Activated T-helper 17 cell treated with anti-CD3 and anti-CD28 coated beads, Interleukin-2, amount 50 U/mL, for 72 hours (primary cell): ENCODE results near the gene DCLK1. TPM values are rescaled to one million over a fixed set of nuclear protein-coding genes. Genes with fewer than 3 reads are reported as not detected.

ENCODE experiments used
- ATAC-seq: fragments of 150-1000 bp; cut with Tn5 transposase; replicated peaks from 2 replicates; pipeline ENCODE4 v1.10.0; 2021; ENCODE audit warnings: mild to moderate bottlenecking, moderate library complexity
- H3K27ac Mint-ChIP-seq: one replicate; pipeline ENCODE4 v1.8.0; 2022; ENCODE audit warnings: mixed read lengths
- H3K27me3 Mint-ChIP-seq: one replicate; pipeline ENCODE4 v1.8.0; 2022; ENCODE audit warnings: mixed read lengths
- H3K36me3 Mint-ChIP-seq: one replicate; pipeline ENCODE4 v1.8.0; 2022; ENCODE audit warnings: low read depth, mild to moderate bottlenecking, mixed read lengths
- H3K4me1 Mint-ChIP-seq: one replicate; pipeline ENCODE4 v1.8.0; 2022; ENCODE audit warnings: mixed read lengths
- H3K4me3 Mint-ChIP-seq: one replicate; pipeline ENCODE4 v1.8.0; 2022; ENCODE audit warnings: mild to moderate bottlenecking, mixed read lengths
- H3K9me3 Mint-ChIP-seq: one replicate; pipeline ENCODE4 v1.8.0; 2022; ENCODE audit warnings: mixed read lengths
- total RNA-seq, 2 donors: library from RNA; stranded (reverse); gene quantifications; one replicate each; pipeline ENCODE4 v1.2.3, GENCODE V29; 2022

The DCLK1 gene
- total RNA-seq, 2 donors from 2014 or later: not detected

DNA sequence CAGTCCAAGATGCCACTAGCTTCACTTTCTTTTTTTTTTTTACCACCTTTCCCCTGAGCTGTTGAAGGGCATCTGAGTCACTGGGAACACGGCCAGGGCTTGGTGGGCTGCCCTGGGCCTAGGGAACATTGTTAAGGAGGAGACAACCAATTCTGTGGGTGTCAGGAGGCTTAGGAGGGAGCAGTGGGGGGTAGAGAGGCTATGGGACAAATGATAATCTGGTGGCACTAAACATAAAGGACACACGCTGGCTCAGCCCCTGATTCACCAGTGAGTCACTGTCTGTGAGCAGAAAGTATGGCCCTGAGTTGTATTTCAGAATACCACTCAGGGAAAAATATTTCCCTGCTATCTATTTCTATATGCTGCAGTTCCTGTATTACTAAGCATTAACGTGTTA lies 207.8 kb downstream of the DCLK1 start:
- H3K9me3 Mint-ChIP-seq: peaks cover 2% of the 10 kb centered on the region
- H3K4me3 Mint-ChIP-seq: no peak overlapping the region
- H3K36me3 Mint-ChIP-seq: no peaks in the 10 kb centered on the region
- no peak for ATAC-seq
- peaks cover 10% of the 10 kb centered on the region for H3K27me3 Mint-ChIP-seq
- H3K27ac Mint-ChIP-seq: no peak overlapping the region
- H3K4me1 Mint-ChIP-seq: no peaks in the 10 kb centered on the region

DNA sequence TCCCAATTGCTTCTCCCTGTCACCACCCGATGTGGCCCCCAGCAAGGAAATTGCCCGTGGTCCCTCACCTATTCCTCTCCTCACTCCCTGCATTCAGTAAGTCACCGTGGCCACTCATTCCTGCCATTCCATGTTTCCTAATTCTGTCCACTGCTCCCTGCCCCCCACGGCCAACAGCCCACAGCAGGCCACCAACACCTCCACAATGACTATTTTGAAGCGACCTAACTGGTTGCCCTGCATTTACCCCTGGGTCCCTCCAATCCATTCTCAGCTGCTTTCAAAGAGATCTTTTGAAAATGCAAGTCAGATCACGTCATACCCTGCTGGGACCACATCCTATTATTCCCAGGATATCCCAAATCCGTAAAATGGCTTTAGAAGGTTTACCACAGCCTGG lies 210.4 kb downstream of the DCLK1 start:
- Mint-ChIP-seq H3K36me3 (no peaks in the 10 kb centered on the region), H3K27me3 (peaks cover 14% of the 10 kb centered on the region), H3K27ac (no peak overlapping the region), H3K4me3 (no peak overlapping the region), H3K9me3 (no peaks in the 10 kb centered on the region), H3K4me1 (no peaks in the 10 kb centered on the region)
- ATAC-seq: no peak

DNA sequence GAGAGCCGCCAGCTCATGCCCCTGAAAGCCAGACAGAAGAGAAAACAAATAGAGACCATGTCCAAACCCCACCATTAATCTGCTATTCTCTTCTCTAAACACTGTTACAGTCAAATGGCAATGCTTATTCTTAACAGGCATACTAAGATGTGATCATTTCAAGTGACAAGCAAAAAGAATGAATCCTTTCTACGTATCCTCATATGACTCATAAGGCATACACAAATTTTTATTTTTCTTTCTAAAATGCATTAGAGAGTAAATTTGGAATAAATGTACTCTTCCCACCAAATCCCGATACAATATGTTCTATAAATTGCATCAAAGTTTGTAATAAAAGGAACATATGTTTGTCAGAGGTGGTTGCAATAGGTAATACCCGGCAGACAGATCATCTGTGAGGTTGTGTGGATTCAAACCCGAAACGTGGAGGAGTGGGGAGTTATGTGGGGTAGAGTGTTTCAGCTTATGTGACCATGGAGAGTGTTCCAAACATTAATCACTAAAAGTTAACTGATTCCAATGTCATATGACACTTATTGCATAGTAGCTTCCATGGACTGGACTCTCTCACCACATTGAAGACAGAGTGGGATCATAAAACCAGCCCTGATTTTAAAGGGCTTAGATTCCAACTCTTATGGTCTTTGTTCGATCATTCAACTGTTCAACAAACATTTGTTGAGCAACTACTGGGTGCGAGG lies 213.1 kb downstream of the DCLK1 start:
- ATAC-seq: no peak

DNA sequence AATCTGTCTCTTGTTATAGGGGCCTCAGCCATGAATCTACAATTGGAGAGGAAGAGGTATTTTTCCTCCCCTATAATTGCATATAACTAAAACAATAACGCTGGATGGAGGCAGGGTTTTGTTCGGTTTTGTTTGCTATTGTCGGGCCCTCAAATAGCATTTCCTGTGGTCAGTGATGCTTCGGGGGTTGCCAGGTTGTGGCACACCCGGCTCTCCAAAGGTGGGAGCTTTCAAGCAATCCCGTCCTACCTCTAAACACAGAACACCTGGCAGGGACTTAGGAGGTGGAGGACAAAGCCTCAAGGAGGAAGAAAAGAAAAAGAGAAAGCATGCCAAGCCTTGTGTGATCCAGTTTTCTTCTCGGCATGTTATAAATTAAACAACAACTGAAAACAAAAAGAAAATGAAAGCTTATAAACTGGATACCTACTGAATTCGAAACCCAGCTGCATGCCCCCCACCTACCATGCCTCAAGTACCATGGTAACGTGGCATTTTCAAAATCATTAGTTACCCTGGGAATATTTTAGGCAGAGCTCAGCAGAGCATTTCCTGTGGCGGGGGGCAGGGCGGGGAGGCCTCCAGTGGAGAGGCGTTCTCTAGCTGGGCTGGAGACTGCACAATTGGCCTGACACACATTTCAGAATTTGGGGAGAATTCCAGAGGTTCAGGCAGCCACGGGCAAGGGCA lies 213.8 kb downstream of the DCLK1 start:
- Mint-ChIP-seq H3K27ac (no peak overlapping the region), H3K9me3 (no peaks in the 10 kb centered on the region), H3K27me3 (peaks cover 14% of the 10 kb centered on the region)

More for the DNA sequence above, 213.1 kb downstream of the DCLK1 start:
- Mint-ChIP-seq H3K4me1 (no peaks in the 10 kb centered on the region), H3K9me3 (no peaks in the 10 kb centered on the region), H3K27ac (no peak overlapping the region), H3K27me3 (peaks cover 14% of the 10 kb centered on the region), H3K36me3 (no peaks in the 10 kb centered on the region), H3K4me3 (no peak overlapping the region)

DNA sequence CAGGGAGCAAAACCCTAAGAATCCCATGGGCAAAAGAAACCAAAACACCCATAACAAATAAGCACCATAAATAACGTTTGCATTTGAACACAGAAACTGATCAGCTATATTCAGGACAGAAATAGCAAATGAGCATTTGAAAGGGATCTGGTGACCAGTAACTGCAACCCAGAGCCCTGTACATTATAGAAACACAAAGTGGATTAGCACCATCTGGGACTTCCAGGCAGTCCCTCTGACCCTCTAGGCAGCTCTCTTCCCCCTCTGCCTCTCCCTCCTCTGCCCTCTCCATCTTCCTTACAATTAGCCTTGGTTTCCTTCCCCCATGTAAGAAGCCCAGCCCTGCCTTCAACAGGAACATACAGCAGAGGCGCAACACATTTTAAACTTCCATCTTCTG lies 215.0 kb downstream of the DCLK1 start:
- Mint-ChIP-seq H3K4me3 (no peak overlapping the region), H3K9me3 (no peaks in the 10 kb centered on the region), H3K27ac (no peak overlapping the region), H3K36me3 (no peaks in the 10 kb centered on the region), H3K27me3 (peaks cover 8% of the 10 kb centered on the region), H3K4me1 (no peaks in the 10 kb centered on the region)
- ATAC-seq: no peak

More for the DNA sequence above, 213.8 kb downstream of the DCLK1 start:
- Mint-ChIP-seq H3K36me3 (no peaks in the 10 kb centered on the region), H3K4me1 (no peaks in the 10 kb centered on the region), H3K4me3 (no peak overlapping the region)
- no peak for ATAC-seq

DNA sequence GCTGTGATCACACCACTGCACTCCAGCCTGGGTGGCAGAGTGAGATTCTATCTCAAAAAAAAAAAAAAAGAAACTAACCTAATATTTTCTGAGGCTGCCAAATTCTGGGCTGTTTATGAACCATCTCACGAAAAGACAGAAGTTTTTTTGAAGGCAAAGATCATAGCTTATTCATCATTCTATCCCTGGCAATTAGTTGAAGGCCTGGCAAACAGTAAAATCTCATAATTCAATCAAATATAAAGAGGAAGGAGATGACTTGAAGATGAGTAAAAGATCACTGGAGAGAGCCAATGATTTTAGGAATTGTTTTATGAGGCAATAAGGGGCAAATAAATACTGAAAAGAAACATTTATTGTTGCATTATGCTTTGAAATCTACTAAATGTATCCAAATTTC lies 216.5 kb downstream of the DCLK1 start:
- Mint-ChIP-seq H3K4me3 (no peak overlapping the region), H3K27me3 (peaks cover 4% of the 10 kb centered on the region), H3K36me3 (no peaks in the 10 kb centered on the region), H3K27ac (no peak overlapping the region), H3K9me3 (no peaks in the 10 kb centered on the region), H3K4me1 (no peaks in the 10 kb centered on the region)
- ATAC-seq: no peak

DNA sequence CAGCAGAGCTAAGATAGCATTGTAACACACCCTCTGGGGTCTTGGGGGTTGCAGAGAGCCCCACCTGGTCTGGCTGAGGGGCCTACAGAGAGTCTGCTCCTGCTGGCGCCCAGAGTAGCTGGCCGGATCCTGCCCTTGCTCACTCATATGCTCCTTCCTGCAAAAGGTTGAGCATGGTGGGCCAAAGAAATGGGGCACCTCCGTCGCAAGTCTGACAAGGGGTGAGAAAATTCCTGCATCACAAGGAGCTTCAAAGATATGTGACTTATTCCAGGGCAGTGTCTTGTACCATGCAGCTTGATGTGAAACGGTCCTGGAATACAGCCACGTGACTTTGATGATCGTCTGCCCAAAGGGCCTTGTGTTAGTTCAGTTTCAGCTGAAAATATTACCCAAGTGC lies 218.3 kb downstream of the DCLK1 start:
- Mint-ChIP-seq H3K9me3 (no peaks in the 10 kb centered on the region), H3K4me1 (no peaks in the 10 kb centered on the region), H3K27me3 (peaks cover 4% of the 10 kb centered on the region), H3K4me3 (no peak overlapping the region), H3K27ac (no peak overlapping the region), H3K36me3 (no peaks in the 10 kb centered on the region)
- no peak for ATAC-seq

DNA sequence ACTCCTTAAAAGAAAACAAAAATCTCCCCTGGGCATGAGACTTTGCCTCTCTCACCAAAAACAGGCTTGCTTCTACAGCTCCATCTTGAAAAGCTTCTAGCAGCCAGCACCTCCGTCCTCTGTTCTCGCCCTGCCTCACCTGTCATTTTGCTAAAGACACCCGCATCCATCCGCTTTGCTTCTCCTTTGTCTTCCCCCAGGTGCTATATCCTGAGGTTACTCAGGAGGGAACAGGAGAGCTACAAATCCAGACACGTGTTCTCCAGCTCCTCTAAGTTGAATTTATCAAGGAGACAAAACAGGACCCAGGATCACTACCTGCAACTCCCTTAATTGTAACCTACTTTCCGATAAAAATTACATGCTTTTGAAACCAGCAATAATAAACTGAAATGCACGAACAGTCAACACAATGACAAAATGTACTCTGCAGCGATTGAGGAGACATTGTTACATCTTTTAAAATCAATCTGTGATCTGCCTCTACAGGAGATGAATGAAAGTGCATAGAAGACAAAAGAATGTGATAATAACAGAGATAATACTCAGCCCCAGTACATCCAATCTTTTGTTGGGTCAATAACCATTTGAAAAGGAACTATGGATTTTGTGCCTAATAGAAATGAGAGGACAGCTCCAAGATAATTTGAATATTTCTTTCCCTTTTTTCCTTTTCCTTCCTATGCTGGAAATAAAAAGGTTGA lies 221.2 kb downstream of the DCLK1 start:
- Mint-ChIP-seq H3K4me1 (no peaks in the 10 kb centered on the region), H3K36me3 (no peaks in the 10 kb centered on the region), H3K9me3 (no peaks in the 10 kb centered on the region), H3K4me3 (no peak overlapping the region), H3K27me3 (no peaks in the 10 kb centered on the region), H3K27ac (no peak overlapping the region)
- no peak for ATAC-seq

DNA sequence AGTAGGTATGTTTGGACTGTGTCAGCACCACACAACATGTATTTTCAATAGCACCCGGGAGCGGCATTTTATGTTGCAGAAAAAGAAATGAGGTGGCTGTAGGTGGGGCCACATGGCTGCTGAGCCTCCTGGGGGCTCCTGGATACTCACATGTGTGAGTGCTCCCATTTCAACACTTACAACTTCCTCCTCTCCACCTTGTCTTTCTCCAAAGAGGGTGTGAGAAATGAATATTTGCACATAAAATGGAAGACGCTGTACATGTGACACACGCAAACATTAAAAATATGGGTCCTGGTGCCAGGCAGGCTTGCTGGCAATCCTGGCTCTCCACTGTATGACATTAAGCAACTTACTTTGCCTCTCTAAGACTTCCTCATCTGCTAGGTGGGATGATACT lies 222.1 kb downstream of the DCLK1 start:
- H3K9me3 Mint-ChIP-seq: no peaks in the 10 kb centered on the region
- no peak overlapping the region for H3K27ac Mint-ChIP-seq
- H3K27me3 Mint-ChIP-seq: no peaks in the 10 kb centered on the region
- H3K4me1 Mint-ChIP-seq: no peaks in the 10 kb centered on the region
- H3K36me3 Mint-ChIP-seq: no peaks in the 10 kb centered on the region
- H3K4me3 Mint-ChIP-seq: no peak overlapping the region
- ATAC-seq: no peak

DNA sequence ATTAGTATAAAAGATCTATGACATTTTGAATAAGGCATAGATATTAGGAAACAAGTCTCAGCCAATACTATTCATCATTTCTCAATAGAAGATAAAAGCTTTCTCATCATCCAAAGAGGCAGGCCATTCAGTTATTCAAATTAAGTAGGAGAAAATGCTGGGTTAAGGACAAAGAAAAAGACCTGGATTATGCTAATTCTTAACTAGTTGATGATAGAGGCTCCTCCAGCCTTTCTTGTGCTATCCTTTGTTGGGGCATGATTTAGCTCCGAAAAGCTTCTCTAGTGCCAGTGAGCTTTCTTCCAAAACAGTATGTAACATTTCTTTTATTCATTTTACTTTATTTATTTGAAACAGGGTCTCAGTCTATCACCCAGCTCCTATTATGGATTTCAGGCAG lies 223.0 kb downstream of the DCLK1 start:
- Mint-ChIP-seq H3K4me1 (no peaks in the 10 kb centered on the region), H3K4me3 (no peak overlapping the region), H3K27ac (no peak overlapping the region), H3K9me3 (no peaks in the 10 kb centered on the region), H3K27me3 (no peaks in the 10 kb centered on the region), H3K36me3 (no peaks in the 10 kb centered on the region)
- ATAC-seq: no peak

DNA sequence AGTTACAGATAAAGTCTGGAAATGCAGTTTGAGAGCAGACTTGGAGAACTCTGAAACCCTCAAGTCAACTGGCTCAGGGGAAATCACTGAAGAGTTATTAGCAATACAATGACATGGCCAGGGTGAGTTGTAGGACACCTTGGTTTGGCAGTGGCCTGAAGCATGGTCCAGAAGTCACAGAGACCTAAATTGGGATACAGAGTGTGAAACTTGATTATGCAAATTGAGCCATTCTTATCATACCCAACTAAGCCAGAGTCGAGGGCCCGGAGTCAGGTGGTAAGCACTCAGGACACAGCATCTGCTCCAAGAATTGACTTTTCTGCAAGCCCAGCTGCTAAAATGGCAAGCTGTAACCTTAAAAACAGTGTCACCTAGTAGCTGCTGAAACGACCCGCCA lies 224.5 kb downstream of the DCLK1 start:
- Mint-ChIP-seq H3K36me3 (no peaks in the 10 kb centered on the region), H3K4me1 (no peaks in the 10 kb centered on the region), H3K27me3 (no peaks in the 10 kb centered on the region), H3K4me3 (no peak overlapping the region), H3K27ac (no peak overlapping the region), H3K9me3 (no peaks in the 10 kb centered on the region)
- no peak for ATAC-seq

DNA sequence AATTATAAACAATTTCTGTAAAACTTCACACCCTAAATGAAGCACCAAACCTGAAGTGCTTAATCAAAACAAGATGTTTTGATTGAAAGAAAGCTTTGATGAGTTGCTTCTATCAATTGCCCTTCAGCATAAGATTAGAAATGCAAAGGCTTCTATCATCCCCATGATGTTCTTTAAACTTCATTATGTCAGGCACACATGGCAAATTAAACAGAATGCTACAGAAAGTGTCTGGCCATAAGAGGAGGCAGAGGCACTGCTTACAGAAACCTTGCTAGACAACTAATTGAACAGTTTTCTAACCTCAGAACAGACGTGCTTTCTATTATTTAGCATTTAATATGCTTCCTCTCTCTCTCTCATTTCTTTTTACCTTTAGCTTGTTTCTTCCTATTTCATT lies 228.1 kb downstream of the DCLK1 start:
- Mint-ChIP-seq H3K27ac (no peak overlapping the region), H3K4me3 (no peak overlapping the region), H3K27me3 (no peaks in the 10 kb centered on the region), H3K36me3 (no peaks in the 10 kb centered on the region), H3K4me1 (no peaks in the 10 kb centered on the region), H3K9me3 (peaks cover 5% of the 10 kb centered on the region)
- no peak for ATAC-seq

DNA sequence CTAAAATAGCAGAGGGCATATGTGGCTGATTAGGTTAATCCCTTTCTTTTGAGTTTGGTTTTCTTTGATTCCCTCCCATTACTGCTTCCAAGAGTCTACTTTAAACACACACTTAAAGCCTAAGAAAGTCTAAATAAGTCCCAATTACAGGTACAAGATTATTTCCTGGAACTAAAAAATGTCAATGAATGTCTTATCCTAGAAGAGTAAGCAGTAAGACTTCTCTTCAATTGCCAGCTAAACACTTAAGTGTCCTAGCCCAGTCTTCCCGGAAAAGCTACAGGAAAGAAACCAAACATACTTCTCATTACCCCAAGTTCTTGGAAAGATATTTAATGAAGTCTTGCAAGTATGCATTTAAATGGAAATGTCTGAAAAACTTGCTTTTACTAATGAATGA lies 233.1 kb downstream of the DCLK1 start:
- H3K9me3 Mint-ChIP-seq: peaks cover 5% of the 10 kb centered on the region
- H3K4me1 Mint-ChIP-seq: no peaks in the 10 kb centered on the region
- H3K27ac Mint-ChIP-seq: no peak overlapping the region
- no peaks in the 10 kb centered on the region for H3K27me3 Mint-ChIP-seq
- no peak overlapping the region for H3K4me3 Mint-ChIP-seq
- ATAC-seq: no peak
- no peaks in the 10 kb centered on the region for H3K36me3 Mint-ChIP-seq

DNA sequence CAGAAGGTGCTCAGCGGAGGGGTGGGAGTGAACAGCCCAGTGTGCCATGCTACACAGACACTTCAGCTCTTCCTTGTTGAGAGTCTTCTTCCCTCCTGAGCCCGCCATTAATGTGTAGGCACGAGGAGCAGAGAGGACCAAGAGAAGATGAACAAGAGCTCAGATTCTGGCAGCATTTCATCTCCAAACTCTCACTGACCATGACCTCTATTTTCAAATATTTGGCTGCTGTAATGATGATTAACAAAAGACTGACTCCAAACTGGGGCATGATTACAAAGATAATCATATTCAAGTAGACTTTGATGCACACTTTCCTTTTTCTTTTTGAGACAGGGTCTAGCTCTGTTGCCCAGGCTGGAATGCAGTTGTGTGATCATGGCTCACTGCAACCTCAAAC lies 236.5 kb downstream of the DCLK1 start:
- H3K27me3 Mint-ChIP-seq: no peaks in the 10 kb centered on the region
- no peak for ATAC-seq
- H3K36me3 Mint-ChIP-seq: no peaks in the 10 kb centered on the region
- peaks cover 5% of the 10 kb centered on the region for H3K9me3 Mint-ChIP-seq
- H3K4me1 Mint-ChIP-seq: no peaks in the 10 kb centered on the region
- H3K4me3 Mint-ChIP-seq: no peak overlapping the region
- no peak overlapping the region for H3K27ac Mint-ChIP-seq
